COLO829 (cell line): ENCODE measurements around the gene ARL17A.
"Not testable (repeated sequence)": the region's sequence is repeated elsewhere in the genome, so short reads cannot be mapped to it uniquely, and the experiment has no call there.

Experiments
- DNase-seq: peaks from one replicate; pipeline ENCODE4 v3.0.0; 2012; ENCODE audit warnings: low spot score

The ARL17A gene

GRCh38 chr17:46548607-46549006, 30.9 kb downstream of the ARL17A start:
- DNase-seq = not testable (repeated sequence)

GRCh38 chr17:46534716-46535115, 44.8 kb downstream of the ARL17A start:
- not testable (repeated sequence) for DNase-seq

- not testable (repeated sequence) for DNase-seq
Observed at GRCh38 chr17:46512168-46512567, 67.3 kb downstream of the ARL17A start, which contains the start of gene LRRC37A2. TSS of gene LRRC37A2 (plus strand) at chr17:46512468. CDS start at chr17:46512713, 245 bp downstream.

GRCh38 chr17:46505896-46506295, 73.6 kb downstream of the ARL17A start:
- not testable (repeated sequence) for DNase-seq

GRCh38 chr17:46499437-46500139, 79.9 kb downstream of the ARL17A start:
- DNase-seq = not testable (repeated sequence)

- DNase-seq = not testable (repeated sequence)
Observed at GRCh38 chr17:46492021-46492420, 87.5 kb downstream of the ARL17A start.

- not testable (repeated sequence) for DNase-seq
Observed at GRCh38 chr17:46481310-46481709, 98.2 kb downstream of the ARL17A start.

- DNase-seq = not testable (repeated sequence)
Observed at GRCh38 chr17:46478823-46479222, 100.7 kb downstream of the ARL17A start.

- DNase-seq = not testable (repeated sequence)
Observed at GRCh38 chr17:46475583-46475982, 103.9 kb downstream of the ARL17A start.

- DNase-seq = not testable (repeated sequence)
Observed at GRCh38 chr17:46474489-46474888, 105.0 kb downstream of the ARL17A start.

- DNase-seq = not testable (repeated sequence)
Observed at GRCh38 chr17:46467618-46468017, 111.9 kb downstream of the ARL17A start.
